ENCODE data around the gene BORCS5. TPM values are rescaled to one million over a fixed set of nuclear protein-coding genes. Genes with fewer than 3 reads are reported as not detected.
A peak's percentile ranks its signal among the peaks of the same experiment; 100 is the strongest.
"Not testable (repeated sequence)": the region's sequence is repeated elsewhere in the genome, so short reads cannot be mapped to it uniquely, and the experiment has no call there.

BORCS5 gene
- total RNA-seq, 1 donor from 2014 or later = 10.1 TPM

DNA sequence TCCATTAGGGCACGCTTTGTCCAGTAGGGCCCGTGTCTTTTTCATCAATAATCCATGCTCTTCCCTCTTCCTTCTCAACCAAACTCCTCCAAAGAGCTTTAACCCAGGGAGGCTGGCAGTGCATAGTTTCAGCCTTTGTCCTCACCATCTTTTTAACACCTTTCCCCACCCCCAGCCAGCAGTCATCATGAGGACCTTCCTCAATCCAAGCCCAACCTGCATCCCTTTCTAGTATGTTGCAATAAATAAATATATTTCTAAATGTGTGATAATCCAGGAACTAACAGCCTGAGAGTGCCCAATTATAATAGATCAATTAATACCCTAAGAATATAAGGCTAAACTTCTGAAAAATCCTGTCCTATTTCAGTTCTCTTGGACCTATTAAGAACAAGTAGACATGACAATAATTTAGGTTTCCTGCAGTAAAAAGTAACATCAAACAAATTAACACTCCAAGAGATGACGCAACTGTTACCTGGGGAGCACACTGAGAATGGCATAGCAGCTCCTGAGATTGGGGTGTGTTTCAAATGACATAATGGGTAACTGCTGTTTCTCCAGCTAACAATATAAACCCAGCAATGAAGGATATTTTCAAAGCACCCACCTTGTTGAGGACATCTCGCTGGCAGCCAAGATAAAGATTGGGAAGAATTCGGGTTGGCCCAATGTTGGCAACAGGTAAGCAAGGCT, 143.2 kb downstream of the BORCS5 start:
- peak; percentile 62 to 81 for ATAC-seq
- DNase-seq = no peak
- H3K27me3 ChIP-seq (ENCODE audit: low read depth) = no peaks in the 10 kb centered on the region
- peaks cover 7% of the 10 kb centered on the region for H3K4me1 ChIP-seq
- intact Hi-C loops (cut with DNase I) = no loop called here
- H3K36me3 ChIP-seq = no peaks in the 10 kb centered on the region
- H3K9me3 ChIP-seq = no peaks in the 10 kb centered on the region
- TF ChIP-seq, protein P1, sequence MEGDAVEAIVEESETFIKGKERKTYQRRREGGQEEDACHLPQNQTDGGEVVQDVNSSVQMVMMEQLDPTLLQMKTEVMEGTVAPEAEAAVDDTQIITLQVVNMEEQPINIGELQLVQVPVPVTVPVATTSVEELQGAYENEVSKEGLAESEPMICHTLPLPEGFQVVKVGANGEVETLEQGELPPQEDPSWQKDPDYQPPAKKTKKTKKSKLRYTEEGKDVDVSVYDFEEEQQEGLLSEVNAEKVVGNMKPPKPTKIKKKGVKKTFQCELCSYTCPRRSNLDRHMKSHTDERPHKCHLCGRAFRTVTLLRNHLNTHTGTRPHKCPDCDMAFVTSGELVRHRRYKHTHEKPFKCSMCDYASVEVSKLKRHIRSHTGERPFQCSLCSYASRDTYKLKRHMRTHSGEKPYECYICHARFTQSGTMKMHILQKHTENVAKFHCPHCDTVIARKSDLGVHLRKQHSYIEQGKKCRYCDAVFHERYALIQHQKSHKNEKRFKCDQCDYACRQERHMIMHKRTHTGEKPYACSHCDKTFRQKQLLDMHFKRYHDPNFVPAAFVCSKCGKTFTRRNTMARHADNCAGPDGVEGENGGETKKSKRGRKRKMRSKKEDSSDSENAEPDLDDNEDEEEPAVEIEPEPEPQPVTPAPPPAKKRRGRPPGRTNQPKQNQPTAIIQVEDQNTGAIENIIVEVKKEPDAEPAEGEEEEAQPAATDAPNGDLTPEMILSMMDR (IDR thresholded peaks at IDR 0.05) = no peak
- H3K4me3 ChIP-seq = no peak overlapping the region
- H3K27ac ChIP-seq = no peak overlapping the region

DNA sequence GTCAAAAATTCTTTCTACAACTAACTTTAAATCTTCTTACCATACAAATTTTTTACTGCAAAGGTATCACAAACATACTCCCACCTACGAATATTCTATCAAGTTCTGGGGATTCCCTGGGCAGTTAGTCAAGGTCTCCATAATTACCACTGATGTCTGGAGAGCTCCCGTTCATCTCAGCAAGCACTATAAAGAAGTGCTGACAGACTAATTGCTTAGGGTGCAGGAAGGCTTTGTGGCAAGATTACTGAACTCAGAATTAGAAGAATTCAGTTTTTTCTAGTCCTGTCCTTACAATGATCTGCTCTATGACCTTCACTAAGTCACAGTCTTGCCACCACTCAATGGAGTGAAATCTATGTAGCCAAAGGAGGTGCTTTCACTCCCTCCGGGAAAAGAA, 144.2 kb downstream of the BORCS5 start:
- intact Hi-C loops (cut with DNase I) = no loop called here
- TF ChIP-seq, protein P1 (IDR thresholded peaks at IDR 0.05) = no peak

DNA sequence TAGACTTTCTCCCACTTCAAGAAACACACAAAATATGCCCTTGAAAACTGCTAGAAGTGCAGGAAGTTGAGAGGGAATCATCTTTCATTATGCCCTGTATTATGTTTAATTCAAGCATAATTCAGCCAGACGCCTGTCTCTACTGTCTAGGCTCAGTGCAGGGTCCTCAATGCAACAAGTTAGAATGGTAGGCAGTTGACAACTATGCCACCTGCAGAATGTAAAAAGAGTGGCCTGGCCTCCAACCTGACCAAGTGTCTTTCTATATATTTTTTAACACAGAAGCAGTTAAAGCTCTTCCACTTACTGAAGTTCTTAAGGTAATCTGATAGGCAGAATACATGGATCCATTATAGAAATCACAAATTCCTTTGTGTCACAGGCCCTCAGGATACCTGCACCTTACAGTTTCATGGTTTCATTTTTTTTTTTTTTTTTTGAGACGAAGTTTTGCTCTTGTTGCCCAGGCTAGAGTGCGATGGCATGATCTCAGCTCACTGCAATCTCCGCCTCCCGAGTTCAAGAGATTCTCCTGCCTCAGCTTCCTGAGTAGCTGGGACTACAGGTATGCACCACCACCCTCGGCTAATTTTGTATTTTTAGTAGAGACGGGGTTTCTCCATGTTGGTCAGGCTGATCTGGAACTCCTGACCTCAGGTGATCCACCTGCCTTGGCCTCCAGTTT, 145.4 kb downstream of the BORCS5 start:
- not testable (repeated sequence) for DNase-seq, H3K36me3 ChIP-seq, ATAC-seq

More for the DNA sequence above, 144.2 kb downstream of the BORCS5 start:
- no peak overlapping the region for H3K4me3 ChIP-seq
- H3K9me3 ChIP-seq = no peaks in the 10 kb centered on the region
- no peak overlapping the region for H3K27ac ChIP-seq
- ATAC-seq (peak in 1 of 2 donors; percentile 9), DNase-seq (no peak)
- H3K27me3 ChIP-seq (ENCODE audit: low read depth) = no peaks in the 10 kb centered on the region
- peaks cover 17% of the 10 kb centered on the region for H3K4me1 ChIP-seq
- no peaks in the 10 kb centered on the region for H3K36me3 ChIP-seq

DNA sequence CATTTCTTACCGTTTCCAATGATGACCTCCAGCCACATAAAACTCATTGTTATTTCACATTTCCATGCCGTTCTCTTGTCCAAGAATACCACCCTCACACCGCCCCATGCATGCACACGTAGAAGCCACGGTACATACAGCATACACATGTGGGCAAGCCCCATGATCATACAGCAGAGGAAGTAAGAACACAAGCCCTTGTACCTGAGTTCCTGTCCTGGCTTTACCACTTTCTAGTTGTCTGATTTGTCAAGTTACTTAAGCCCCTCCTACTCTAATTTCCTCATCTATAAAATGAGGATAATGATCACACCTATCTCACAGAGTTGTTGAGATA, 145.9 kb downstream of the BORCS5 start:
- Histone ChIP-seq H3K36me3 (no peaks in the 10 kb centered on the region), H3K4me1 (peaks cover 31% of the 10 kb centered on the region), H3K9me3 (no peaks in the 10 kb centered on the region), H3K27me3 (ENCODE audit: low read depth) (no peaks in the 10 kb centered on the region), H3K4me3 (no peak overlapping the region), H3K27ac (no peak overlapping the region)
- ATAC-seq (no peak), DNase-seq (no peak)
- intact Hi-C loops (cut with DNase I) = no loop called here
- TF ChIP-seq, protein P1 (IDR thresholded peaks at IDR 0.05) = no peak

More for the DNA sequence above, 145.4 kb downstream of the BORCS5 start:
- intact Hi-C loops (cut with DNase I); H3K9me3 ChIP-seq; H3K27ac ChIP-seq; H3K27me3 ChIP-seq (ENCODE audit: low read depth); H3K4me3 ChIP-seq: not testable (repeated sequence)
- H3K4me1 ChIP-seq = peaks cover 29% of the 10 kb centered on the region

DNA sequence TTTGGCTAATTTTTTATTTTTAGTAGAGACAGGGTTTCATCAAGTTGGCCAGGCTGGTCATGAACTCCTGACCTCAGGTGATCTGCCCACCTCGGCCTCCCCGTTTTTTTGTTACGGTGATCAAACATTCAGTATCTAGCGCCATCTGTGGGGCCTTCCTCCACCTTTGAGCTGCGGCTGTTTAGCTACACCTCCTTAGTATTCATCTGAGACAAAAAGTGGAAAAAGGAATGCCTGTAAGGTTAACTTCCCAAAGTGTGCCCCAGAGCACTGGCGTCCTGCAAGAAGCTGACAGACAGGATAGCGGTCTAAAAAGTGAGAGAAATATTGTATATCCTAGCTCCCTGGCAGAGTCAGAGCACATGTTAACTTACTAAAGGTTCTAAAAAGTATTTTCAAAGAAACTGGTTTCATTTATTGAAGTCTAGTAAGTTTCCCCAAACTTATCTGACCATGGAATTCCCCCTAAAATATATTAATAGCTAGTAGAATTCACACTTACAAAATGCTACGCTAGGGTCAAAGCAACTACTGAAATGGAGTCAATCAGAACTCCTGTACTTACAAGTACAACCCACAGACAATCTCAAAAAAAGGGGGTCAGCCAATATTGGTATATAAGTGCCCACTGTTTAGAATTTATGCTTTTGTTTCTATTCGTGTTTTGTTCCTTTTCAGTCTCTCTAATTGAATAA, 146.7 kb downstream of the BORCS5 start:
- ATAC-seq (no peak), DNase-seq (no peak)
- no peaks in the 10 kb centered on the region for H3K27me3 ChIP-seq (ENCODE audit: low read depth)
- TF ChIP-seq, protein P1 (IDR thresholded peaks at IDR 0.05) = no peak
- H3K4me3 ChIP-seq = no peak overlapping the region
- intact Hi-C loops (cut with DNase I) = no loop called here
- H3K4me1 ChIP-seq = peaks cover 31% of the 10 kb centered on the region
- no peak overlapping the region for H3K27ac ChIP-seq
- no peaks in the 10 kb centered on the region for H3K9me3 ChIP-seq
- H3K36me3 ChIP-seq = no peaks in the 10 kb centered on the region

All from lower lobe of right lung (tissue), 2 donors.